ENCODE results near the gene HJURP. TPM values are rescaled to one million over a fixed set of nuclear protein-coding genes. Genes with fewer than 3 reads are reported as not detected.

The HJURP gene
- total RNA-seq, 4 donors from 2014 or later: 0.15 to 3.1 (median 2.5) TPM; not detected in 1

DNA sequence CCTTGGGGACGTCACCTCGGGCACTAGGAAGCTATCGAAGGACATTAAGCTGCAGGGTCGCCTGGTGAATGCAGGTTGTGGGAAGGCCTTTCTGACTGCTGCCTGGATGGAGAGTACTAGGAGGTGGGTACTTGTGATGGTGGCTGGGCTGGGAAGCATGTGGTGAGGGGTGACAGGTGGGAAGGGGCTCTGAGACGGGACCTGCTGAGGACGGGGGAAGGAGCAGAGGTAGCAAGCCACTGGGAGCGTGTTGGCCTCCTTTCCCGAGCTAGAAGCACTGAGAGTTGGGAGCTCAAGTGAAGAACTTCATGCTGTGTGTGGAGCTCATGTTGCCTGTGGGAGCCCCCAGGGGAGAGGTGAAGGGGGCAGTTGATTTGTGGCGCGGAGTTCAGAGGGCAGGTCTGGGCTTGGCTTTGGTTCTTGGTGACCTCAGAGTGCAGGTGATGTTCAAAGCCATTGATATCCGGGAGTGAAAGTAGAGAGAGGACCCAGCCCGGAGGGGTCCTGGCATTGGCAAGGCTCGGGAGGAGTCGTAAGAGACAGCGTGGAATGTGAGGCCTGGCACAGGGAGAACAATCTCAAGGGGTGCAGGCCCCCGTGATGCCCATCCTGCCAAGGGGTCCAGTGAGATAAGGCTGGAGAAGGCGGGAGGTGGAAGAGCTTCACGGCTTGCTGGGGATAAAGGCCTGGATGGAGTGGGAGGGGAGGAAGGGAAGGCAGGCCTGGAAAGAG is 63.0 kb downstream of the HJURP start:
- H3K9me3 ChIP-seq: no peaks in the 10 kb centered on the region
- 69 to 88% methylated on average over 6 to 10 of the region's 18 CpGs for WGBS, 2 donors (ENCODE audit: low coverage in 1 of 2)
- H3K27me3 ChIP-seq: no peaks in the 10 kb centered on the region
- no peaks in the 10 kb centered on the region for H3K4me1 ChIP-seq
- no peak for ATAC-seq
- no peak overlapping the region for H3K4me3 ChIP-seq
- no peak overlapping the region for H3K27ac ChIP-seq
- TF ChIP-seq POLR2AphosphoS5 (IDR thresholded peaks at IDR 0.05) (no peak), POLR2A (IDR thresholded peaks at IDR 0.05) (no peak), EP300 (IDR thresholded peaks at IDR 0.05) (no peak)
- TF ChIP-seq, protein P1, sequence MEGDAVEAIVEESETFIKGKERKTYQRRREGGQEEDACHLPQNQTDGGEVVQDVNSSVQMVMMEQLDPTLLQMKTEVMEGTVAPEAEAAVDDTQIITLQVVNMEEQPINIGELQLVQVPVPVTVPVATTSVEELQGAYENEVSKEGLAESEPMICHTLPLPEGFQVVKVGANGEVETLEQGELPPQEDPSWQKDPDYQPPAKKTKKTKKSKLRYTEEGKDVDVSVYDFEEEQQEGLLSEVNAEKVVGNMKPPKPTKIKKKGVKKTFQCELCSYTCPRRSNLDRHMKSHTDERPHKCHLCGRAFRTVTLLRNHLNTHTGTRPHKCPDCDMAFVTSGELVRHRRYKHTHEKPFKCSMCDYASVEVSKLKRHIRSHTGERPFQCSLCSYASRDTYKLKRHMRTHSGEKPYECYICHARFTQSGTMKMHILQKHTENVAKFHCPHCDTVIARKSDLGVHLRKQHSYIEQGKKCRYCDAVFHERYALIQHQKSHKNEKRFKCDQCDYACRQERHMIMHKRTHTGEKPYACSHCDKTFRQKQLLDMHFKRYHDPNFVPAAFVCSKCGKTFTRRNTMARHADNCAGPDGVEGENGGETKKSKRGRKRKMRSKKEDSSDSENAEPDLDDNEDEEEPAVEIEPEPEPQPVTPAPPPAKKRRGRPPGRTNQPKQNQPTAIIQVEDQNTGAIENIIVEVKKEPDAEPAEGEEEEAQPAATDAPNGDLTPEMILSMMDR (IDR thresholded peaks at IDR 0.05): no peak
- H3K36me3 ChIP-seq: no peaks in the 10 kb centered on the region

DNA sequence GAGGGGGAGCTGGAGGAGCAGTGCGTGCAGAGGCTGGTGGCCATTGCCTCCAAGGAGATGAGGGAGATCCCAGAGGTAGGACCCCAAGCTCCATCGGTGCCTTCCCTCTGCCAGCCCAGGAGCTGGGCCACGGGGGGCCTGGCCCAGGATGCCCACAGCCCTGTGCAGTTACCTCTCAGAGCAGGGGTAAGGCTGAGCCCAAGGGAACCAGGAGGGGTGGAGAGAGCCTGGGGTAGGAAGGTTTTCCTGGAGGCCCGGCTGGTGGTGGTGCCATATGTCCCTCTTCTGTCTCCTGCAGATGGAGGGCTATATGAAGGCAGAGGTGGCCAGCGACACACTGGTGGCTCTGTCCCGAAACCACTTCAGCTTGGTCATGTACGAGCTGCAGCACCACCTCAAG is 64.8 kb downstream of the HJURP start:
- peaks cover 4% of the 10 kb centered on the region for H3K27me3 ChIP-seq
- H3K4me1 ChIP-seq: no peaks in the 10 kb centered on the region
- no peaks in the 10 kb centered on the region for H3K36me3 ChIP-seq
- H3K27ac ChIP-seq: no peak overlapping the region
- no peak for TF ChIP-seq POLR2A (IDR thresholded peaks at IDR 0.05)
- TF ChIP-seq, protein P1 (IDR thresholded peaks at IDR 0.05): no peak
- no peak for TF ChIP-seq POLR2AphosphoS5 (IDR thresholded peaks at IDR 0.05)
- no peak overlapping the region for H3K4me3 ChIP-seq
- WGBS, 2 donors (ENCODE audit: low coverage in 1 of 2): 80% methylated on average over 1 of the region's 7 CpGs; no CpG with 5 or more reads in 1 of the 2 donors
- ATAC-seq: no peak
- no peaks in the 10 kb centered on the region for H3K9me3 ChIP-seq

Other genes with a start within 250 kb of the HJURP start
- not detected for gene UGT1A8, start 236.9 kb downstream of the HJURP start, total RNA-seq
- 1 to 10 TPM in 1 of 4 donors, under 1 TPM in 1, not detected in 2; 0.16 to 1.0 TPM for gene UGT1A10, start 218.1 kb downstream of the HJURP start, total RNA-seq
- gene UGT1A9, start 182.6 kb downstream of the HJURP start, total RNA-seq: not detected
- gene UGT1A7, start 172.6 kb downstream of the HJURP start, total RNA-seq: 1 to 10 TPM in 1 of 4 donors, not detected in 3; 4.6 TPM
- 10 to 100 TPM in 1 of 4 donors, under 1 TPM in 2, not detected in 1; 0.27 to 20.1 (median 0.58) TPM for gene UGT1A6, start 161.6 kb downstream of the HJURP start, total RNA-seq
- gene UGT1A5, start 141.6 kb downstream of the HJURP start, total RNA-seq: not detected
- under 1 TPM in 1 of 4 donors, not detected in 3; 0.13 TPM for gene UGT1A4, start 135.8 kb downstream of the HJURP start, total RNA-seq
- not detected for gene UGT1A3, start 125.5 kb downstream of the HJURP start, total RNA-seq
- gene UGT1A1, start 94.3 kb downstream of the HJURP start, total RNA-seq: under 1 TPM in 1 of 4 donors, not detected in 3; 0.94 TPM
- gene MROH2A, start 76.2 kb downstream of the HJURP start, total RNA-seq: not detected
- not detected for gene TRPM8, start 62.8 kb upstream of the HJURP start, total RNA-seq
- gene SPP2, start 196.2 kb upstream of the HJURP start, total RNA-seq: not detected

Measured in gastroesophageal sphincter (tissue), 4 donors.